GM12864 (cell line): ENCODE measurements around the gene ARID3B.

Experiments used
- DNase-seq: peaks from one replicate; pipeline ENCODE4 v3.0.0-alpha.2; 2011; ENCODE audit warnings: low read depth
- H3K4me3 ChIP-seq: 2 replicates; pipeline ENCODE4 v1.5.1; 2011; ENCODE audit warnings: mild to moderate bottlenecking, low read depth, low read length, control low read depth
- CTCF ChIP-seq: IDR thresholded peaks from 2 replicates; pipeline ENCODE4 v1.5.1; 2011; ENCODE audit warnings: low read depth, mild to moderate bottlenecking, moderate library complexity, low read length, control low read depth, inconsistent platforms; ENCODE audit errors: missing control alignments

ARID3B gene

DNA sequence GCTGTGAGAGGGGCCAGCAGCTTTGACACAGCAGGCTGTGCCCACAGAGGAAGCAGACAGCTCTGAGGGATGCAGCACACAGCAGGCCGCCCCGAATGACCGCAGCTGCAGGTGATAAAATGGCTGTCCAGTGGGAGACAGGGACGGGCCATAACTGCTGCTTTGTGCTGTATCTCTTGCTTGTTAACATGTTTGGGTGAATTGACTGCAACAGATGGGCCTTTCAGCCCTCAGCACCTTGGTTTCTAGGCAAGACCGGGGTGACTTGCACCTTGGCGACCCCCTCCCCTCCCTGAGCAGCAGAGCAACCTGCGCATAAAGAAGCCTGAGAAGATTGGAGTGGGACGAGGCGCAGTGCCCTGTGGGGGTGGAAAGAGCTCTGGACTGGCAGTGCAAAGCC is 38.0 kb downstream of the ARID3B start:
- no peak overlapping the region for H3K4me3 ChIP-seq
- no peak for DNase-seq
- TF ChIP-seq CTCF = no peak

DNA sequence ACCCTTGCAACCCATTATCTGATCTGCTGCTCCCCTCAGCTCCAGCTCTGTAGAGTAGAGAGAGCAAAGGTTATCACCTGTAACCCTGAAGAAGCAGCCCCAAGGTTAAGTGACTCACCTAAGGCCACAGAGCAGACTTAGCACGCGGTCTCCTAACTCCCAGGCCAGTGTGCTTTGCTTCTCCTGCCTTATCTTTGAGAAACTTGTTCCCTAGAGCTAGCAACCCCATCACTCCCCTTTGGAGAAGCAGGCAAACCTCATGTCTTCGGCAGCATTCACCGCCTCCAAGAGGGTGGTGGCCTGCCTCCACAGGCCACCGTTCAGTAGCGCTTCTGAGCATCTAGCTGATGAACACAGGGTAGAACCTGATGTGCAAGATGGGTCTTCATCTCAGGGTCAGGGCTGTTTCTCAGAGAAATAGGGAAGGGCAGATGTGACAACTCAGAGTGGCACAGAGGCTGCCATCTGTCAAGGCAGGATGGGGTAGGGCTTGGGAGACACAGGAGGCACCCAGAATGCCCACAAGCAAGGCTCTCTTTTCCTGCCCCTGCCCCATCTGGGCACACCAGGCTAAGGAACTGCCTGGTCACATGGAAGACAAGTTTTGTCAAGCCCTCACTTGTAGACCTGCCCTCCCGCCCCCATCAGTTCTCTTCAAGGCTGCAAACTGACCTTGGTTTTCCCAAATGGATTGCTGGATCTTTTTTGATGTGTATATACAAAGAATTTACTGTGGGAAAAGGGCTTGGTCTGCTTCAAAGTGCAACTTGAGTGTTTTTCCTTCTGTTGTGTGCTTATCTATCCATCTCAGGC is 39.7 kb downstream of the ARID3B start:
- DNase-seq = no peak
- no peak for TF ChIP-seq CTCF
- H3K4me3 ChIP-seq = no peak overlapping the region

GRCh38 chr15:74584204-74584603 is 43.2 kb downstream of the ARID3B start:
- no peak for DNase-seq
- no peak overlapping the region for H3K4me3 ChIP-seq
- no peak for TF ChIP-seq CTCF

GRCh38 chr15:74584779-74585178 is 43.8 kb downstream of the ARID3B start:
- DNase-seq = no peak
- no peak overlapping the region for H3K4me3 ChIP-seq
- no peak for TF ChIP-seq CTCF

DNA sequence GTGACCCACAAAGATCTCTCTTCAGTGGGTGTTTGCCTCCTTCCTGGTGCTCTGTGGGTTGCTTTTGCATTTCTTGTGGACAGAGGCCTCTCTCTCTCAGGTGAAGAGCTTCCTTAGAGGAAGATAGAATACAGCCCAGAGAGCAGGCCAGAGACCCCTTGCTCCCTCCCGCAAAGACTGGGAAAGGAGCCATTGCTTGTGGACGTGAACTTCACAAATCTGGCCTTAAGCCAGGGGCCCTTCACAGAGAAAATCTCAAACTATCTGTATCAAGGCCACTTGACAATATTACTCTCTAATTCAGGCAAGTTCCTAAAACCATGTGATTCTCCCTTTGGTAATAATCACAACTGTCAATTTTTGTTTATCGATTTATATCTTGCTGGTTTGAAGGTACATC is 44.2 kb downstream of the ARID3B start:
- no peak for DNase-seq
- H3K4me3 ChIP-seq = no peak overlapping the region

DNA sequence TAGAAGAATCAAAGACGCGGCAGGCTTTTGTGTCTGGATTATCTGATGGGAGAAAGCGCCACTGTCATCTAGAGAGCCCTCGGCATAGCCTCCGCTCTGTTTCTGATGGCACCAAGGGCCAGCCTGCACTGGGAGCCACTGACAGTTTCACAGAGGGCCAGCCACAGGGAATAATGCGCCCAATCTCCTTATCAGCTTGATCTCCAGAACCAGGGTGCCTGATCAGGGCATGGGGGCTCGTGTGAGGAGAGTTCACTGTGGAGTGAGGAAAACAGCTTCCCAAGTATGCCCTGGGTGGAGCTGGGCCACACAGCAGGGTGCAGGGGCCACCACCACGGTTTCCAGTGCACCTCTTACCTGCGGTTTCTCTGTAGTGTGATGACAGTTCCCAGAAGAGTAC is 44.8 kb downstream of the ARID3B start:
- no peak overlapping the region for H3K4me3 ChIP-seq
- TF ChIP-seq CTCF = no peak
- DNase-seq = no peak

More for the DNA sequence above, 44.2 kb downstream of the ARID3B start:
- no peak for TF ChIP-seq CTCF

GRCh38 chr15:74589826-74590225 is 48.8 kb downstream of the ARID3B start:
- no peak overlapping the region for H3K4me3 ChIP-seq
- no peak for TF ChIP-seq CTCF
- DNase-seq = no peak
